ENCODE data around the gene TRIM29. TPM values are rescaled to one million over a fixed set of nuclear protein-coding genes. Genes with fewer than 3 reads are reported as not detected.

TRIM29 gene
- total RNA-seq, 1 donor from 2014 or later = 0.11 TPM

- H2AFZ ChIP-seq (replicated peaks) = no peak overlapping the region
- no peaks in the 10 kb centered on the region for H3K36me3 Mint-ChIP-seq
- no peaks in the 10 kb centered on the region for H4K20me1 ChIP-seq (ENCODE audit: low read depth)
- peaks cover 8% of the 10 kb centered on the region for H3K27me3 ChIP-seq
- no peaks in the 10 kb centered on the region for H3K4me1 ChIP-seq
- no peak overlapping the region for H3K4me3 ChIP-seq
- H3K9me3 ChIP-seq (ENCODE audit: low read depth) = no peaks in the 10 kb centered on the region
- H3K4me1 Mint-ChIP-seq = peaks cover under 1% of the 10 kb centered on the region
- TF ChIP-seq EZH2phosphoT487 (IDR thresholded peaks at IDR 0.05) (no peak), EZH2 (IDR thresholded peaks at IDR 0.05) (no peak)
- DNase-seq (ENCODE audit: low spot score) = no peak
- H3K36me3 ChIP-seq = no peaks in the 10 kb centered on the region
- H3K9me3 Mint-ChIP-seq = peaks cover 7% of the 10 kb centered on the region
- no peak overlapping the region for H3K4me3 Mint-ChIP-seq
- H3F3A ChIP-seq (ENCODE audit: low read depth) = no peaks in the 10 kb centered on the region
- H3K27ac ChIP-seq = no peak overlapping the region
- H3K9ac ChIP-seq = no peak overlapping the region
- H3K79me2 ChIP-seq (ENCODE audit: low read depth) = no peaks in the 10 kb centered on the region
- no peak overlapping the region for H3K4me2 ChIP-seq
- H3K27ac Mint-ChIP-seq = no peak overlapping the region
- H3K27me3 Mint-ChIP-seq (ENCODE audit: insufficient read depth, low read depth) = no peaks in the 10 kb centered on the region
Observed at GRCh38 chr11:120153221-120153620, 15.3 kb upstream of the TRIM29 start.

- Histone ChIP-seq H3K36me3 (no peaks in the 10 kb centered on the region), H3K27me3 (peaks cover 8% of the 10 kb centered on the region), H3K4me1 (peaks cover 4% of the 10 kb centered on the region), H3F3A (ENCODE audit: low read depth) (no peaks in the 10 kb centered on the region), H2AFZ (replicated peaks) (no peak overlapping the region), H3K27ac (no peak overlapping the region), H3K4me3 (no peak overlapping the region), H3K79me2 (ENCODE audit: low read depth) (no peaks in the 10 kb centered on the region), H3K9ac (no peak overlapping the region), H3K4me2 (no peak overlapping the region), H3K9me3 (ENCODE audit: low read depth) (no peaks in the 10 kb centered on the region), H4K20me1 (ENCODE audit: low read depth) (no peaks in the 10 kb centered on the region)
- DNase-seq (ENCODE audit: low spot score) = no peak
- Mint-ChIP-seq H3K27ac (no peak overlapping the region), H3K27me3 (ENCODE audit: insufficient read depth, low read depth) (no peaks in the 10 kb centered on the region), H3K9me3 (peaks cover 5% of the 10 kb centered on the region), H3K36me3 (no peaks in the 10 kb centered on the region), H3K4me3 (no peak overlapping the region), H3K4me1 (peaks cover 10% of the 10 kb centered on the region)
- no peak for TF ChIP-seq EZH2phosphoT487 (IDR thresholded peaks at IDR 0.05)
- TF ChIP-seq CTCF (IDR thresholded peaks at IDR 0.05) = no peak
- no peak for TF ChIP-seq EZH2 (IDR thresholded peaks at IDR 0.05)
Observed at GRCh38 chr11:120151536-120151935, 13.6 kb upstream of the TRIM29 start.

GRCh38 chr11:120149246-120149645, 11.3 kb upstream of the TRIM29 start:
- no peak overlapping the region for H3K27ac Mint-ChIP-seq
- TF ChIP-seq EZH2 (IDR thresholded peaks at IDR 0.05) (no peak), EZH2phosphoT487 (IDR thresholded peaks at IDR 0.05) (no peak), CTCF (IDR thresholded peaks at IDR 0.05) (no peak)
- peaks cover 19% of the 10 kb centered on the region for H3K4me1 Mint-ChIP-seq
- H3K4me1 ChIP-seq = peaks cover 17% of the 10 kb centered on the region
- H3K27me3 Mint-ChIP-seq (ENCODE audit: insufficient read depth, low read depth) = peaks cover 4% of the 10 kb centered on the region
- H3K4me2 ChIP-seq = no peak overlapping the region
- no peak overlapping the region for H3K4me3 ChIP-seq
- H3K9me3 Mint-ChIP-seq = peaks cover 5% of the 10 kb centered on the region
- H3K36me3 ChIP-seq = no peaks in the 10 kb centered on the region
- H3K27me3 ChIP-seq = peaks cover 8% of the 10 kb centered on the region
- H2AFZ ChIP-seq (replicated peaks) = no peak overlapping the region
- no peaks in the 10 kb centered on the region for H4K20me1 ChIP-seq (ENCODE audit: low read depth)
- no peak overlapping the region for H3K4me3 Mint-ChIP-seq
- H3F3A ChIP-seq (ENCODE audit: low read depth) = no peaks in the 10 kb centered on the region
- no peaks in the 10 kb centered on the region for H3K9me3 ChIP-seq (ENCODE audit: low read depth)
- no peak for DNase-seq (ENCODE audit: low spot score)
- no peak overlapping the region for H3K27ac ChIP-seq
- no peaks in the 10 kb centered on the region for H3K79me2 ChIP-seq (ENCODE audit: low read depth)
- no peak overlapping the region for H3K9ac ChIP-seq
- no peaks in the 10 kb centered on the region for H3K36me3 Mint-ChIP-seq

GRCh38 chr11:120147950-120148270, 10.0 kb upstream of the TRIM29 start:
- no peak overlapping the region for H3K4me3 ChIP-seq
- H3K9ac ChIP-seq = no peak overlapping the region
- peaks cover 4% of the 10 kb centered on the region for H3K27me3 Mint-ChIP-seq (ENCODE audit: insufficient read depth, low read depth)
- no peaks in the 10 kb centered on the region for H3K9me3 ChIP-seq (ENCODE audit: low read depth)
- no peaks in the 10 kb centered on the region for H3K79me2 ChIP-seq (ENCODE audit: low read depth)
- H3K4me2 ChIP-seq = no peak overlapping the region
- no peak for DNase-seq (ENCODE audit: low spot score)
- no peaks in the 10 kb centered on the region for H3K36me3 Mint-ChIP-seq
- no peak overlapping the region for H3K27ac ChIP-seq
- no peak overlapping the region for H3K4me3 Mint-ChIP-seq
- H3K4me1 ChIP-seq = peaks cover 21% of the 10 kb centered on the region
- H3K27me3 ChIP-seq = peaks cover 8% of the 10 kb centered on the region
- no peak for TF ChIP-seq CTCF (IDR thresholded peaks at IDR 0.05)
- TF ChIP-seq EZH2phosphoT487 (IDR thresholded peaks at IDR 0.05) = no peak
- TF ChIP-seq EZH2 (IDR thresholded peaks at IDR 0.05) = no peak
- H2AFZ ChIP-seq (replicated peaks) = no peak overlapping the region
- H3K27ac Mint-ChIP-seq = no peak overlapping the region
- H3K36me3 ChIP-seq = no peaks in the 10 kb centered on the region
- H4K20me1 ChIP-seq (ENCODE audit: low read depth) = no peaks in the 10 kb centered on the region
- peaks cover 5% of the 10 kb centered on the region for H3K9me3 Mint-ChIP-seq
- peaks cover 19% of the 10 kb centered on the region for H3K4me1 Mint-ChIP-seq
- H3F3A ChIP-seq (ENCODE audit: low read depth) = no peaks in the 10 kb centered on the region

Measured in neural progenitor cell (in vitro differentiated cells).